ENCODE measurements around the gene PQBP1.
A peak's percentile ranks its signal among the peaks of the same experiment; 100 is the strongest.
"Not testable (repeated sequence)": the region's sequence is repeated elsewhere in the genome, so short reads cannot be mapped to it uniquely, and the experiment has no call there.

The PQBP1 gene

GRCh38 chrX:48897625-48898306 lies at the start of gene PQBP1, which contains the start of gene TIMM17B:
Gene PQBP1 (plus strand): TSS chrX:48897930. CDS start chrX:48898510, 580 bp downstream.
Gene TIMM17B (minus strand): TSS chrX:48897768. CDS start chrX:48897749, 19 bp downstream.
- peak; percentile 92 for DNase-seq

- DNase-seq: peak; percentile 28
Observed at GRCh38 chrX:48848847-48849246, 48.9 kb upstream of the PQBP1 start.

- DNase-seq: no peak
Observed at GRCh38 chrX:48852857-48853256, 44.9 kb upstream of the PQBP1 start.

- not testable (repeated sequence) for DNase-seq
Observed at GRCh38 chrX:48853494-48853893, 44.2 kb upstream of the PQBP1 start.

- DNase-seq: not testable (repeated sequence)
Observed at GRCh38 chrX:48854121-48854804, 43.5 kb upstream of the PQBP1 start.

- DNase-seq: no peak
Observed at GRCh38 chrX:48854898-48855297, 42.8 kb upstream of the PQBP1 start.

- no peak for DNase-seq
Observed at GRCh38 chrX:48864210-48864609, 33.5 kb upstream of the PQBP1 start.

GRCh38 chrX:48872017-48872416 lies 25.7 kb upstream of the PQBP1 start:
- not testable (repeated sequence) for DNase-seq

GRCh38 chrX:48876944-48877343 lies 20.8 kb upstream of the PQBP1 start:
- not testable (repeated sequence) for DNase-seq

GRCh38 chrX:48883729-48884128 lies 14.0 kb upstream of the PQBP1 start:
- peak; percentile 25 for DNase-seq

GRCh38 chrX:48886586-48886985 lies 11.1 kb upstream of the PQBP1 start:
- not testable (repeated sequence) for DNase-seq

GRCh38 chrX:48890296-48890925 lies 7.3 kb upstream of the PQBP1 start:
- DNase-seq: peak; percentile 87

- DNase-seq: no peak
Observed at GRCh38 chrX:48890934-48891401, 6.8 kb upstream of the PQBP1 start.

GRCh38 chrX:48891402-48892288 lies 6.1 kb upstream of the PQBP1 start:
- DNase-seq: peak; percentile 79

- DNase-seq: no peak
Observed at GRCh38 chrX:48892896-48893295, 4.8 kb upstream of the PQBP1 start.

GRCh38 chrX:48893556-48894348 lies 4.0 kb upstream of the PQBP1 start:
- no peak for DNase-seq

- DNase-seq: no peak
Observed at GRCh38 chrX:48894891-48895290, 2.8 kb upstream of the PQBP1 start.

- peak; percentile 3 for DNase-seq
Observed at GRCh38 chrX:48896611-48897011, 1.1 kb upstream of the PQBP1 start.

GRCh38 chrX:48897157-48897624 lies 539 bp upstream of the PQBP1 start:
- DNase-seq: peak; percentile 68

GRCh38 chrX:48899078-48899410 lies 1.3 kb downstream of the PQBP1 start:
- peak; percentile 25 for DNase-seq

GRCh38 chrX:48901069-48901468 lies 3.3 kb downstream of the PQBP1 start:
- no peak for DNase-seq

GRCh38 chrX:48902135-48902534 lies 4.4 kb downstream of the PQBP1 start:
- no peak for DNase-seq
